BLaER1 treated with 17β-estradiol and CSF1 and Interleukin-3, amounts not matched to agents 10 nM and 100 nM (cell line): Measurements from ENCODE around the gene COPE.
A peak's percentile ranks its signal among the peaks of the same experiment; 100 is the strongest.

ENCODE experiments used
- H3K27ac ChIP-seq, 11 experiments: shearing (Covaris generic); formaldehyde crosslinking; 2 replicates each; pipeline ENCODE4 v1.8.1; 2022
- H3K27me3 ChIP-seq, 11 experiments: shearing (Covaris generic); formaldehyde crosslinking; 2 replicates each; pipeline ENCODE4 v1.8.1; 2022
- H3K36me3 ChIP-seq, 11 experiments: shearing (Covaris generic); formaldehyde crosslinking; 2 replicates each; pipeline ENCODE4 v1.8.1; 2022
- H3K4me1 ChIP-seq, 10 experiments: shearing (Covaris generic); formaldehyde crosslinking; 2 replicates each; pipeline ENCODE4 v1.8.1; 2022
- H3K4me2 ChIP-seq, 11 experiments: shearing (Covaris generic); formaldehyde crosslinking; 2 replicates each; pipeline ENCODE4 v1.8.1; 2022
- H3K4me3 ChIP-seq, 10 experiments: shearing (Covaris generic); formaldehyde crosslinking; 2 replicates each; pipeline ENCODE4 v1.8.1; 2022
- H3K9ac ChIP-seq, 11 experiments: shearing (Covaris generic); formaldehyde crosslinking; 2 replicates each; pipeline ENCODE4 v1.8.1; 2022
- H3K9me3 ChIP-seq, 11 experiments: shearing (Covaris generic); formaldehyde crosslinking; replicated peaks in 1 of 11; 2 replicates each; pipeline ENCODE4 v1.8.1; 2022
- H4K20me1 ChIP-seq, 11 experiments: shearing (Covaris generic); formaldehyde crosslinking; 2 replicates each; pipeline ENCODE4 v1.8.1; 2022
- Cebpa-rat ChIP-seq, 11 experiments: shearing (Covaris generic); IDR thresholded peaks; 2 replicates each; pipeline ENCODE4 v1.8.1; 2022

COPE gene

GRCh38 chr19:18870531-18871172 is 48.5 kb downstream of the COPE start:
- peaks cover 0 to 13% (median 9%) of the 10 kb centered on the region in 11 experiments; a peak in 10 of 22 replicates for H3K9me3 ChIP-seq
- peak overlapping the region; percentile 78 to 97 (median 94) for H3K4me2 ChIP-seq
- H3K4me3 ChIP-seq = peak overlapping the region in 1 of 10 experiments; percentile 45; a peak in 1 of 20 replicates

DNA sequence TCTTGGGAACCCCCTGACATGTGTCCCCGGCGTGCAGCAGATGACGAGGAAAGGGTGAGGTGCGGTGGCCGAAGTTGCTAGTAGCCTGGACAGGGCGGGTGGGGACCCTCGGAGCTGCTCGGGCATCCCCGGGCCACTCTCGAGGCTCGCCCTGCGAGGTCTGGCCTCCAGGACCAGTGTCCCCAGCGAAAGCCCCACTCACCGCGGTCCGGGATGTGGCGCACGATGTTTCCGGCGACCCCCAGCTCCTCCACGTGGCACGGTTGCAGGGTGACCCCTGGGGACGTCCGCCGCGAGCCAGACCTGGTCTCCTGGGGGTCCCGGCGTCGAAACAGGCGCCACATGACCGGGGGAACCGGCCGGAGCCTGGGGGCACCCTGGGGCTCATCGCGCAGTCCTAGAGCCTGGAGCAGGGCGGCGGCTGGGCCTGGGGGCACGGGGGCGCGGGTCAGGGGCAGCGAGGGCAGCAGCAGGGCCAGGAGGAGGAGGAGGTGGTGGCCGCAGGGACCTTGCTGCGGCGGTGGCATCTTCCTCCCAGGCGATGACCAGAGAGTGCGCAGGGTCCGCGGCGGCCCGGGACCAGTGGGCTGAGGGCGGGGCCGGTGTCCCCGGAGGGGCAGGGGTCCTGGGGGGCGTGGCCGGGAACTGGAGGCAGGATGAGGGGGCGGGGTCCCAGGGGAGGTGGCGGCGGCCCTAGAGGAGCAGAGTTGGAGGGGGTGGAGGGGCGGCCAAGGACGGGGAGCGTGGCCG is 49.2 kb downstream of the COPE start:
- Histone ChIP-seq H4K20me1 (peaks cover 47 to 70% (median 58%) of the 10 kb centered on the region in 11 experiments; a peak in 21 of 22 replicates), H3K4me3 (peak overlapping the region in 9 of 10 experiments; percentile 28 to 50 (median 41); a peak in 13 of 20 replicates), H3K4me2 (peak overlapping the region; percentile 80 to 97 (median 94)), H3K27me3 (peaks cover 0 to 6% (median 0%) of the 10 kb centered on the region in 11 experiments; a peak in 1 of 22 replicates), H3K9ac (peak overlapping the region; percentile 3 to 73 (median 56); a peak in 16 of 22 replicates), H3K27ac (peak overlapping the region in 3 of 11 experiments; percentile 15 to 30 (median 25); a peak in 3 of 22 replicates), H3K9me3 (peaks cover 0 to 7% (median 2%) of the 10 kb centered on the region in 11 experiments; a peak in 6 of 22 replicates), H3K36me3 (peaks cover 38 to 46% (median 39%) of the 10 kb centered on the region in 11 experiments), H3K4me1 (peaks cover 14 to 36% (median 28%) of the 10 kb centered on the region in 10 experiments)
- no peak for TF ChIP-seq Cebpa-rat (IDR thresholded peaks at IDR 0.05)

More at GRCh38 chr19:18870531-18871172, 48.5 kb downstream of the COPE start:
- Histone ChIP-seq H3K27me3 (peaks cover 0 to 6% (median 0%) of the 10 kb centered on the region in 11 experiments; a peak in 1 of 22 replicates), H3K4me1 (peaks cover 14 to 36% (median 29%) of the 10 kb centered on the region in 10 experiments), H3K36me3 (peaks cover 31 to 39% (median 33%) of the 10 kb centered on the region in 11 experiments), H3K9ac (peak overlapping the region in 6 of 11 experiments; percentile 8 to 73 (median 64); a peak in 6 of 22 replicates), H3K27ac (peak overlapping the region in 4 of 11 experiments; percentile 19 to 36 (median 29); a peak in 5 of 22 replicates), H4K20me1 (peaks cover 40 to 63% (median 53%) of the 10 kb centered on the region in 11 experiments; a peak in 21 of 22 replicates)
- no peak for TF ChIP-seq Cebpa-rat (IDR thresholded peaks at IDR 0.05)

- TF ChIP-seq Cebpa-rat (IDR thresholded peaks at IDR 0.05) = no peak
- H3K4me2 ChIP-seq = peak overlapping the region in 4 of 11 experiments; percentile 35 to 54 (median 43); a peak in 5 of 22 replicates
- no peak overlapping the region for H3K9ac ChIP-seq
- peaks cover 49 to 78% (median 63%) of the 10 kb centered on the region in 11 experiments; a peak in 21 of 22 replicates for H4K20me1 ChIP-seq
- H3K27me3 ChIP-seq = peaks cover 0 to 6% (median 0%) of the 10 kb centered on the region in 11 experiments; a peak in 1 of 22 replicates
- H3K36me3 ChIP-seq = peaks cover 46 to 51% (median 48%) of the 10 kb centered on the region in 11 experiments
- no peak overlapping the region for H3K27ac ChIP-seq
- no peak overlapping the region for H3K4me3 ChIP-seq
- H3K9me3 ChIP-seq = no peaks in the 10 kb centered on the region
- peaks cover 14 to 36% (median 28%) of the 10 kb centered on the region in 10 experiments for H3K4me1 ChIP-seq
These were observed 50.1 kb downstream of the COPE start for GRCh38 chr19:18869023-18869618.

DNA sequence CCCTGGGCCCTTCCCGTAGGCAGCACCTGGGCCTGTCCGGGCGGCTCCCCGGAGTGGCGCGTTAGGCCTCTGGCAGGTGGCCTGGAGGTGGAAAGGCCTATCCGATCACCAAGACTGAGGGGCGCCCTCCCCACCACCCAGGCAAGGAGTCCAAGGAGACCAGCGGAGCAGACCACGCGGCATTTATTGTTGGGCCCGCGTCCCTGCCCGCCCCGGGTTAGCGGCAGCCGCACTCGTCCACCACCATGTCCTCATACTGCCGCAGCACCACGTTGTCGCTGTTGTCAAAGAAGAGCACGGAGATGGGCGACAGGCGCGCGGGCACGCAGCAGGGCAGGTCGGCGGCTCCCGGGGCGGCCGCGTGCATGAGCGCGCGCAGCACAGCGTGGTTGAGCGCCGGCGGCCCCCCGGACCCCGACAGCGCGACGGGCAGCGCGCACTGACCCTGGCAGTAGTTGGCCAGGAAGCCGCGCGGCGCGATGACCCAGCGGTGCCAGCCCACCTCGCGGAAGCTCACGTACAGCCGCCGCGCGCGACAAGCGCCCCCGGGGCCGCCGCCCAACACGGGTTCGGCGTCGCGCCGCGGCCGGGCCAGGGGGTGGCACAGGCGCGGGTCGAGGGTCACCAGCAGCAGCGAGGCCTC is 50.7 kb downstream of the COPE start:
- TF ChIP-seq Cebpa-rat (IDR thresholded peaks at IDR 0.05) = no peak
- Histone ChIP-seq H3K27ac (no peak overlapping the region), H3K27me3 (peaks cover 0 to 6% (median 0%) of the 10 kb centered on the region in 11 experiments; a peak in 1 of 22 replicates), H3K4me2 (peak overlapping the region in 2 of 11 experiments; percentile 41 to 45; a peak in 2 of 22 replicates), H3K9me3 (no peaks in the 10 kb centered on the region), H3K9ac (no peak overlapping the region), H4K20me1 (peaks cover 49 to 84% (median 68%) of the 10 kb centered on the region in 11 experiments; a peak in 21 of 22 replicates), H3K4me1 (peaks cover 14 to 36% (median 28%) of the 10 kb centered on the region in 10 experiments), H3K4me3 (no peak overlapping the region), H3K36me3 (peaks cover 52 to 57% (median 53%) of the 10 kb centered on the region in 11 experiments)

DNA sequence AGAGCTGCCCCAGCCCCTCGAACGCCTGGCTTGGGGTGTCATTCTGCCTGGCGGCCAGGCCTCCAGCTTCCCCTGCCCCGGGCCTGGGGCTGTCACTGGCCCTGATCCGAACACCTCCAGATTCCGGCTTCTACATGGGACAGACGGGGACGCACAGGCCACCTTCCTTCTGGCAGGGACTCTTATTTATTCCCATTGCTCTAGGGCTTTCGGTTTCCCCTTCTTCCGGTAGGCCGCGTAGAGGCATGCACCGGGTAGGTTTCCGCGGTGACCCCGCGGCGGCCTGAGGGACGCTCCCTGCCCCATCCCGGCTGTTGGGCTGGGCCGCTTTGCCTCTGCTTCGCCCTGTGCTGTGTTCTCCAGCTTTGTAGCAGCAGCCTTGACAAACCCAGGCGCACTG is 51.4 kb downstream of the COPE start:
- Histone ChIP-seq H3K9ac (no peak overlapping the region), H3K27me3 (peaks cover 0 to 6% (median 0%) of the 10 kb centered on the region in 11 experiments; a peak in 1 of 22 replicates), H3K36me3 (peaks cover 60 to 65% (median 61%) of the 10 kb centered on the region in 11 experiments), H3K27ac (no peak overlapping the region), H3K4me3 (no peak overlapping the region), H3K9me3 (no peaks in the 10 kb centered on the region), H4K20me1 (peaks cover 52 to 92% (median 76%) of the 10 kb centered on the region in 11 experiments; a peak in 21 of 22 replicates), H3K4me2 (no peak overlapping the region), H3K4me1 (peaks cover 14 to 36% (median 28%) of the 10 kb centered on the region in 10 experiments)
- TF ChIP-seq Cebpa-rat (IDR thresholded peaks at IDR 0.05) = no peak

- no peak overlapping the region for H3K27ac ChIP-seq
- peaks cover 0 to 6% (median 0%) of the 10 kb centered on the region in 11 experiments; a peak in 1 of 22 replicates for H3K27me3 ChIP-seq
- H3K4me1 ChIP-seq = peaks cover 14 to 34% (median 26%) of the 10 kb centered on the region in 10 experiments
- H3K9ac ChIP-seq = no peak overlapping the region
- H4K20me1 ChIP-seq = peaks cover 56 to 97% (median 79%) of the 10 kb centered on the region in 11 experiments; a peak in 21 of 22 replicates
- H3K9me3 ChIP-seq = no peaks in the 10 kb centered on the region
- H3K4me2 ChIP-seq = no peak overlapping the region
- TF ChIP-seq Cebpa-rat (IDR thresholded peaks at IDR 0.05) = no peak
- peaks cover 65 to 70% (median 66%) of the 10 kb centered on the region in 11 experiments for H3K36me3 ChIP-seq
- no peak overlapping the region for H3K4me3 ChIP-seq
These were observed 52.0 kb downstream of the COPE start for GRCh38 chr19:18867199-18867598.

DNA sequence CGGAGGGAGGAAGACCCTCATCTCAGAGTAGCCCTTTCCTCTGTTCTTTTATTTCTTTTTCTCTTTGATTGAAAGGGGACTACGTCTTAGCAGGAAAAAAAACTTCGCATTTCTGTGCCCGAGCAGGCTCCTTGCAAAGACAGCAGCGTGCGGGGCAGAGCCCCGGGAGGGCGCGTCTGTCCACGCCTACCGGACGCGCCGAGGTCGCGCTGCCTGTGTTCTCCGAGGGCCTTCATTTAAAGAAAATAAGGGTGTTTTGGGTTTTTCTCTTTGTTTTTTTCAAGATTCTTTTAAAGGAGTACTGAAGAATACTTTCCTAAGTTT is 52.4 kb downstream of the COPE start:
- Histone ChIP-seq H3K27ac (no peak overlapping the region), H3K27me3 (peaks cover 0 to 6% (median 0%) of the 10 kb centered on the region in 11 experiments; a peak in 1 of 22 replicates), H3K4me3 (no peak overlapping the region), H3K4me2 (no peak overlapping the region), H3K9ac (no peak overlapping the region), H3K4me1 (peaks cover 17 to 30% (median 23%) of the 10 kb centered on the region in 10 experiments), H3K36me3 (peaks cover 70 to 75% (median 71%) of the 10 kb centered on the region in 11 experiments), H3K9me3 (no peaks in the 10 kb centered on the region), H4K20me1 (peaks cover 60 to 97% (median 79%) of the 10 kb centered on the region in 11 experiments; a peak in 21 of 22 replicates)
- TF ChIP-seq Cebpa-rat (IDR thresholded peaks at IDR 0.05) = no peak
